ENCODE measurements around the gene DGKD.

Gene DGKD

DNA sequence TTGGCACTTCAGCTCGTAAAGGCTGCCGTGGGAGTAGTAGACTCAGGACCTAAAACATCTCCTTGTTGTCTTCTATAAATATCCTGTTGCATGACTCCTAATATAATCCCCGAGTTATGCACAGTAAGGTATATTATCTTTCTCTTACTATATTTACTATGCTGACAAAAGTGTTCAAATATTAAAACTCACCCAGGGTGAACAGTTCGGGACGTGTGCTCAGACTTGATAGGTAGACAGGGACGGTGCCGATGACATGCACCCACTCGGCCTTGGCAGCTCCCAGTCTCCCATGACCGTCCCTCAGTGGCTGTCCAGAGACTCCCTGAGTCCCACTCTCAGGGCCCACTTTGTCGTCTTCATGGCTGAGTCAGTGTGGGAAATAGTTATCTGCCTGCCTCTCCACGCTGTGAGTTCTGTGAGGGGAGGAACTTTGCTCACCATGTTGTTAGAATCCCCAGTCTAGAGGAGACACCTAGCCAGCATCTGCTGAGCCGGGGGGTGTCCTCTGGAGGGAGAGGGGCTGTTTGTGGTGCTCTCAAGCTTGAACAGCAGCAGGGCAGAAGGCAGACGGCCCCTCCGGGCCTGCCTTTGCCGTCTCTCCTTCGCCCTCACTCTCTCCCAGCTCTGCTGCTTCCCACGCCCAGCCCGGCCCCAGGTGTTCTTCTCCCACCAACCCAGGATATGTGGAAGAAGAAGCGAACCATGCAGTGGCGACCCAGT, 75.0 kb downstream of the DGKD start:
- no peak for DNase-seq

DNA sequence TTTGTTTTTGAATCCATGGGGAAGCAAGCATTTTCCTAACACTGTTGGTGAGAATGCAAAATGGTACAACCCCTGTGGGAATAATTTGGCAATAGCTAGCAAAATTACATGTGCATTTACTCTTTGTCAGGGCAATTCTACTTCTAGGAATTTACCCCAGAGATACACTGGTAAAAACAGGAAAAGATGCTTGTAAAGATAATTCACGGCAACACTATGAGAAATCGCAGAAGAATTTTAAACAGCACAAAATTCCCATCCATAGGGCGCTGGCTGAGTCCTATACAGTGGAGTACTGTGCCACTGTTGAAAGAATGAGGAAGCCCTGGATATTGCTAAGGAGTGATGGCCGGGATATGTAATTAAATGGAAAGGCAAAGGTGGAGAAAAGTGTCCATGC, 75.8 kb downstream of the DGKD start:
- no peak for DNase-seq

DNA sequence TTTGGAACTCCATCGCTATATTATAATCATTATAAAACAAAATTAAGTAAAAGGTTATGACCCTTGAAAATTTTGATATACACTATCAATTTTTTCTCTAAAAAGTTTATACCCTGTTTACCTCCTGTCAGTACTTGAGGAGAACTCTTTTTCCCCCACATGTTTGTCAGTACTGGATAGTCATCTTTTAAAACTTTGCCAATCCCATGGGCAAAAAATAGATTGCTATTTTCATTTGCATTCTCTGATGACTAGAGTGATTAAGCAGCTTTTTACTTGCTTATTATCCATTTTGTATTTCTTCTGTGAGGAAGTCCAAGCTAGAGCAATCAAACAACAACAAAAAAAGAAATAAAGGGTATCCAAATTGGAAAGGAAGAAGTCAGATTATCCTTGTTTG, 76.4 kb downstream of the DGKD start:
- no peak for DNase-seq

DNA sequence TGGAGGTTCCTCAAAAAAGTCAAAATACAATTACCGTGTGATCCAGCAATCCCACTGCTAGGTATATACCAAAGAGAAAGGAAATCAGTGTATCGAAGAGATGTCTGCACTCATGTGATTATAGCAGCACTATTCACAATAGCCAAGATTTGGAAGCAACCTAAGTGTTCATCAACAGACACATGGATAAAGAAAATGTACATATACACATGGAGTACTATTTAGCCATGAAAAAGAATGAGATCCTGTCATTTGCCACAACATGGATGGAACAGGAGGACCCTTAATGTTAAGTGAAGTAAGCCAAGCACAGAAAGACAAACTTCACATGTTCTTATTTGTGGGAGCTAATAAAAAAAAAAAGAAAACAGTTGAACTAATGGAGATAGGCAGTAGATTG, 78.7 kb downstream of the DGKD start:
- DNase-seq: no peak

DNA sequence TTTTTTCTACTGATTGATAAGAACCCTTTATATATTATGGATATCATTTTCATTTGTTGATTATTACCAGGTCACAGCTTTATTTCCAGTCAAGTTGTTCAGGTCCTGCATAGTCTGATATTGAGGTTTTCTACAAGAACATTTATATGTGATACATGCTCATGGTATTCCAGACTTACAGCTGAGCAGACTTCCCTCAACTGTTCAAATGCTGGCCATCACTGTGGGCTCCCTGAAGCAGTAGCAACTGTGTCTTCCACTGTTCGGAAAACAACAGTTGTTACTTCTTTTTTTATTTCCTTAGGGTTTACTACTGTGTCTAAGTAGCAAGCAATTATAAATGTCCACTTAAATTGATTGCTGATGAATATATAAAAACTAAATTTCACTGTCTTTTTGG, 79.5 kb downstream of the DGKD start:
- no peak for DNase-seq

DNA sequence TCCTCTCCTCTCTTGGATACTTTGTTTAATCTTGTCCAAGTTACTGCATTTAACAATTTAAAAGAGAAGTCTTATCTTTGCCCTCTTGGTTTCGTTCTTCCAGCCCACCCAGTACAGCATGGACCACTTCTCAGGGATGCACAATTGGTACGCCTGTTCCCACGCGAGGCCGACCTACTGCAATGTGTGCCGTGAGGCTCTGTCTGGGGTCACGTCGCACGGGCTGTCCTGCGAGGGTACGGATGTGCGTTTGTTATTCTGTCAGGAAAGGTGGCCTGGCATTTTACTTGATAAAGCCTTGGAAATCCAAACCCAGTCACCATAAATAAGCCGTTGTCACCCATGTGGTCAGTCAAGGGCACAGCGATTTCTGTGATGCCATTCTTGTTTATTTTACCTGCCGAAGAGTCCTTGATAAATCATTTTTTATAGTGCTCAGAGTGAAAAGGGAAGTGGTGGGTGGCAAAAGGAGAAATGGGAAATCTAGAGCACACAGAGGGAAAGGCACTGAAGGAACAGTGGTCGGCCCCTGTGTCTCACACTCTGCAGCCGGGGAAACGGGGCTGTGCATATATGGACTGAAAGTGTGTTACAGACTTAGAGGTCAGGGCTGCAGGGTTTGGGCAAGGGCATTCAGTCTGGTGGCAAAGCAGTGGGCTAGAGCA, 80.5 kb downstream of the DGKD start:
- no peak for DNase-seq

DNA sequence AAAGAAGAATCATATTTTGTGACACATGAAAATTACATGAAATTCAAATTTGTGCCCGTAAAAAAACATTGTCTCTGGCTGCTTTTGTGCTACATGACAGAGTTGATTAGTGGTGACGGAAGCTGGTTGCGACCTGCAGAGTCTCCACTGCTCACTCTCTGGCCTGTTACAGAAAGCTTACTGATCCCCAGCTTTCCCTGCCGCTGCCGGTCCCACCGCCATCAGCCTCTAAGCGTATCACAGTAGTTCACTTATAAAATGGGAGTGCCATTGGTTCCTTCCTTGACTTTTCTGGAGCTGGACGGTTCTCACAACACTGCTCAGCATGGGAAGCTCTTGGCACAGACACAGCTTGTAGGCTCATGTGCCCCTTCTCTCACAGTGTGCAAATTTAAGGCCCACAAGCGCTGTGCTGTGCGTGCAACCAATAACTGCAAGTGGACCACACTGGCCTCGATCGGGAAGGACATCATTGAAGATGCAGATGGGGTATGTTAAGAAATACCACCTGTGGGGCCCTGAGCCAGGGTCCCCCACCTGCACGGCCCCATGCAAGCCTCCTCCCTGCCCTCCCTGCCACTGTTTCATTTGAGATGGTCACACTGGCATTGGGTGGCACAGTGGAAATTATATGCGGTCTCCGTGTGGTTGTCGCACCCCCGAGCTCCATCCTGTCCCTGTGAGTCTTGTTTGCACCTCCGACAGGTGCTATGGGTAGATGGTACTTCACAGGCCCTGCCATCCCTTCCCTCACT, 81.3 kb downstream of the DGKD start:
- DNase-seq: no peak

DNA sequence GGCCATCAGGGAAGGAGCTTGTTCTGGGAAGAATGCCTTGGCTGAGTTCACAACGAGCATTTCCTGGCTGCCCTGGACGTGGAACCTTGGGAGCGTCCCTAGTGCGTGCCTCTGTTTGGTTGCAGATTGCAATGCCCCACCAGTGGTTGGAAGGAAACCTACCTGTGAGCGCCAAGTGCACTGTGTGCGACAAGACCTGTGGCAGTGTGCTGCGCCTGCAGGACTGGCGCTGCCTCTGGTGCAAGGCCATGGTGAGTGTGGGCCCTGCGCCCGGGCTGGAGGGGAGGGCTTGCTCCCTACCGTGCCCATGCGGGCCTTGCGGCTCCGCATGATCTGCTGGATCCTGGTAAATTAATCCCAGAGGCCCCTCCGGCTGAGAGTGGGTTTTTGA, 81.9 kb downstream of the DGKD start:
- no peak for DNase-seq

DNA sequence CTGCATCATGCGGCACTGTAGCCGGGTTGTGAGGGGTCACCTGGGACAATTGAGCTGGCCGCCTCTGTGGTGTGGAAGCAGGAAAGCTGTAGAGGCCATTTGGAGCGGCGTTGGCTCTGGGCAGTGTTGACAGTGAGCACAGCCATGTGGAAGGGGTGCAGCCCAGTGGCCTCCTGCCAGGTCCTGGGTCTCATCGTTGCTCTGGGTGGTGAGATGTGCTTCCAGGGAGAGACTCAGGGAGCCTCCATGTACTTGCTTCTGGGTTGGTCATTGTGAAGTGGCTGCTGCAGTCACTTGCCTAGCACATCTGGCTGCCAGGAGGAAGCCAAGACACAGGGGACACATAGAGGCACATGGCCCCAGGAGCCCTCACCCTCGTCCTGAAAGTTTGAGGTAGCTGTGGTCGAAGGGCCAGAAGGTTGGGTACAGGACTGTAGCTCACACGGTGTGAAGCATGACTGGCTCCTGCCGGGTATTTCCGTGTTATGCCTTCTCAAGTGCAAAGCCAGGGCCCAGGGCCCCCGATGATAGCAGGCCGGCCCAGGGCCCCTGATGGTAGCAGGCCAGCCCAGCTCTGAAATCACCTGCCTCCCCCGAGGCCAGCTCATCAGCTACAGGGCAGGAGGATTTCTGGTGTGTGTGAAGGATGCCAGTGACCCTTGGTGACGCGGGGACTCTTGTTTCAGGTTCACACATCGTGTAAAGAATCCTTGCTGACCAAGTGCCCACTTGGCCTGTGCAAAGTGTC, 82.6 kb downstream of the DGKD start:
- no peak for DNase-seq

DNA sequence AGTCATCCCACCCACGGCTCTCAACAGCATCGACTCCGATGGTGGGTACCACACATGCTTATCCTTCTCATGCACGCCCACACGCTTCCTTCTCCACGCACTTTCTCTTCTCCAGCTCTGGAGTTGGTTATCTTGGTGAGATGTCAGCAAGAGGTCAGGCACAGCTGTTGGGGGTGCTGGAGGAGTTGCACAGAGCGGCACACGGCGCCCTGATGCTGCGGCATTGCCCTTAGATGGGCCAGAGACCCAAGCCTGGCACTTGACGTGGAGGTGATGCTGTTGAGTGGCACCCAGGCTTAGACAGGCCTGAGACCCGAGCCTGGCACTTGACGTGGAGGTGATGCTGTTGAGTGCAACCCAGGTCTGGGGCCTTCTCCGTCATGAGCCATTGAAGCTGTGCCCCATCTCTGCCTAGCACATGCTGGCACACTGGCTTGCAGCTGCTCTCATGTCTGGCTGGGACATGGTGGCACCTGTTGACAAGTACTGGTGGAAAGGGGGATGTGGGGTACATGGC, 83.2 kb downstream of the DGKD start:
- no peak for DNase-seq

DNA sequence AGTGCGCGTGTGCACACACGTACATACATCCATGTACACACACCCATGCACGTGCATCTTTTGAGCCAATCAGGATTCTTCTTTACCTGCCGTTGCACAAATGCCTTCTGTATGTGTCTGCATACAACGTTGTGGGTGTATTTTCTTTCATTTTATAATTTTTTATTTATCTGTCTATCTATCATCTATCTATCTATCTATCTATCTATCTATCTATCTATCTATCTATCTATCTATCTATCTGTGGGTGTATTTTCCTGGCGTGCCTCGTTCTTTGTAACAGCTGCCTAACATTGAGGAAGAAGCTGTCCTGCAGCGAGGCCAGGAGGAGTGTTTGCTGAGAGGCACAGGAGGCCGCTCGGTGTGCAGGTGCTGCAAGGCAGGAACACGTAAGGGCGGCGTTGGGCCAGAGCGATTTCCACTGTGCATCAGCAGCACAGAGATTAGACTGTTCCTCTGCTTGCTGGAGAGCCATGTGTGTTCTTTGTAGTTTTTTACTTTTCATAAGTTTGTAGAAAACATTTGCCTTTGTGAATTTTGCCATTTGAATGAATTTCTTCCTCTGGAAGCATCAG, 84.4 kb downstream of the DGKD start:
- no peak for DNase-seq

DNA sequence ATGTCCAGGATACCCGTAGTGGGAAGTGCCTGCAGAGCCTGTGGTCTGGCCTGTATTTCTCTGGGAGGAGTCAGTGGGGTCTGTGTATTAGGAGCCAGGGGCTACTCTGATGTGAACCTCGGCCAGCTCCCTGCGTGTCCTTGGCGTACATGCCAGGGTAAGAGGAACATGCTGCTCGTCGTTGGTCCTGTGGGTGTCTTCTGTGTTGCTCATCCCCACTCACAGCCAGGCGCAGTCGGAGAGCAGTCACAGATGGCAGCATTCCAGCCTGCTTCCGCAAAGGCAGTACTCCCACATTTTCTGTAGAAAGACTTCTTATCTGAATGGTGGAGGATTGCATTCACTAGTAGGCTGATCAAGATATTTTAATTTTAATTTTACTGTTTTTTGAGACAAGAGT, 84.9 kb downstream of the DGKD start:
- no peak for DNase-seq

DNA sequence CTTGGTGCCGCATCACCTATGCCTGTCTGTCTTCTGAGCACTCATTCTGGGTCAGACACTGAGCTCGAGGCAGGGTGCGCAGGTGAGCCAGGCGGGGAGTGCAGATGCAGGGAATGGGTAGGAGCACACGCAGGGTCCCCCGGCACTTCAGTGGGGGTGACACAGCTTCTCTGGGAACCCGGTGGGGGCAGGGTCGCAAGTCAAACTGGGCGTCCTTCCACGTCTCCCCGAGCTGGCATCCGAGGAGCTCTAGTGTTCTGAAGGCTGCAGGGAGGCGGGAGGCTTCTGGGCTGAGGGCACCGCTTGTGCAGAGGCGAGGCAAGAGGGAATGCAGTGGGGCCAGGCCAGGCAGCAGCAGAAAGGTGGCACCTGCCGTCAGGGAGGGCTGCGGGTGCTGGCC, 86.0 kb downstream of the DGKD start:
- DNase-seq: no peak

DNA sequence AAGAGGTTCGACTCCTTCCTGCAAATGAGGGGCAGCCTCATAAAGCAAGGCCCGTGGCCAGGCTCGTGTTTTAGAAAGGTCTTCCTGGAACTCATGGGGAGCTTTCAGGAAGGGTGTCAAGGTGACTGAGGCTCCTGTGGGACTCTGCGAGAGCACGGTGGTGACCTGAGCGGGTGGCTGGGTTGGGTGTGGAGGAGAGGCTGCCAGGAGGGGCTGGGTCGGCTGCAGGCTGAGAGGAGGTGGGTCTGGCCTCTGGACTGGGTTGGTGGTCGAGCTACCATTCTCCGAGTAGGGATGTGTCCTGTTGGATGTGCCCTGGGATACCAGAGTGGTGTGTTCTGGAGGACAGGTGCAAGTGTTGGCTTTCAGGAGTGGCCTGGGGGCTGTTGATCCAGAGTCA, 86.4 kb downstream of the DGKD start:
- no peak for DNase-seq

DNA sequence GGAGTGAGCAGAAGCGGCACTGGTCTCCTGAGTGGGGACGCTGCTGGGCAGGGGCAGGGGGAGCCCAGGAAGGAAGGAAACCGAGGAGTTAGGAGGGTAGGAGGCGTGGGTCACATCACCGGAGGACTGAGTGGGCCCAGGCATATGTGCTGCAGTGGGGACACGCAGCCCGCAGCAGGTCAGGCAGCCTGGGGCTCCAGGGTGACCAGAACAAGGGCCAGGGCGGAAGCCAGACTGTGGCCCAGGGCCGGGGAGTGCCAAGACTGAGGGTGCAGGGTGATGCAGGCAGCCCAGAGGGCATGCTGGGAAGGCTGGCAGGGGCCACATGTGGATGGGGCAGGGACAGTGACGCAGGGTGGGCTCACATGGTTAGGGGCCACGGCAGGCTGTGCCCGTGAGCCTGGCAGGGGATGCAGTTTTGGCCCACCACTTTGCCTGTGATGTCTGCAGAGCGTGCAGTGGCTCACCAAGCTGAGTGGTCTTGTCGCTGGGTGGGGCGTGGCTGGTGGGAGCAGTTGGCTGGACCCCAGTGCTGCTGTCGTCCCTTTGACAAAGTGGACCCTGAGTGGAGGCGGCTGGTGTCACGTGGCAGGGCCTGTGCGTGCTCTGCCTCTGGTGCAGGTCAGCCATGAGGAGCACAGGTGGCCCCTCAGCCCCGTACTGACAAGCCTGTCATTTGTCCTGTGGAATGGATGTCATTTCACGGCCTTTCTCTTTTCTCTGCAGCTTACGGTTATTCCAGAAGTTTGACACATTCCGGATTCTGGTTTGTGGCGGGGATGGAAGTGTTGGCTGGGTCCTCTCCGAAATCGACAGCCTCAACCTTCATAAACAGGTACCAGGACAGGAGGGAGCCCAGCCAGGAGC, 87.1 kb downstream of the DGKD start:
- DNase-seq: no peak

DNA sequence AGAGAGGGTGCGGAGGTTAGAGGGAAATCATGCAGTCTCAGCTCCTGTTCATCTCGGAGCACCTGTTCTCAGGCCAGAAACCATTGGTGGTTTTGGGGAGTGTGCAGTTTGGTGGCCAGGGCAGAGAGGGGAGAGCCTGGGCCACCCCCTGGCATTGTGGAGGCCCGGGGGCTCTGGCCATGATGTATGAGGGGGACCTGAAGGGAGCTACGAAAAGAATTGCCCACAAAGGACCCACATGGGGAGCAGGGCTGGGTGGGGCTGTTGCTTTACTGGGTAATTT, 87.7 kb downstream of the DGKD start:
- DNase-seq: no peak

DNA sequence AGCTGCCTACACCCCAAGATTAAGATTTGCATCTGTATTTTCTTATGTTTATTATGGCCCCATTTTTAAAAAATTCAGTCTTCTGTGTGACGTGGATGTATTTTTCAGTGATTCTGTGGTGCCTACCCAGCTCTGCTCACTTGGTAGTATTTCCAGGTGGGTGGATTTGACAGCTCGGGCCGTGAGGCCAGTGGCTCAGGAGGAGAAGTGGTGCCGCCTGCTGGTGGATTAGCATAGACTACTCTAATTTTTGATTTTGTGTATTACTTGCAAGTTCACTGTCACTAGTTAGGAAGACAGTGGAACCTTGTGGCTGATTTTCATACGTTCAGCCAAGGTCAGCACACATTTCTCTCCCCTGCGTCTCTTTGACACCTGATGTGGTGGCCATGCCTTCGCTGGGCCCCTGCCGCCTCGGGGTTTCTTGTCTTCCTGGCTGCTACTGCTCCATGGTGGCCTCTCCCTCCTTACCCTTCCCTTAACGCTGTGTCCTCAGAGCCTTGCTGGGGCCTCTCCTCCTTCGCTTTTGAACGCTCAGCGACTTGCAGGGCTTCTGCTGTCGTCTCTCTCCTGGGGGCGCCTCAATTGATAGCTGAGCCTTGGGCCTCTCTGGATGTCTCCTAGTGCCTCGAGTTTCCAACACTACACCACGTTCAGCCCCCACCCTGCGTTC, 89.4 kb downstream of the DGKD start:
- no peak for DNase-seq

DNA sequence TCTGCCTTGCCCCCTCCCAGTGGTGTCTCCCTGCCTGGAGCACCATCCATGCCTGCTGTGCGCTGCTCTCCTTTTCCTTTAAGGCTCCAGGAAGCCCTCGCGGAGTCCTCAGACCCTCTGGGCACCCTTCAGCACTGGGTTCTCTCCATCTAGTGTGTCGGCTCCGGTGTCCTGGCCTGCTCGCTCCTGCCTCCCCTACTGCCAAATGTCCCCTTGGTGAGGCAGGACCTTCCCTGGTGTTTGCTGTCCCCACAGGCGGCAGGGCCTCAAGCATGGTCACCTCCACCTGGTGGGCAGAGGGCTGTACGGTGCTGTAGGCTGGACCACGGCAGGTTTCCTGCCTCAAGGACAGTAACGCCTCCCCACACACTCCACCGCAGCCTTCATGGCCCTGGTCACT, 90.2 kb downstream of the DGKD start:
- no peak for DNase-seq

DNA sequence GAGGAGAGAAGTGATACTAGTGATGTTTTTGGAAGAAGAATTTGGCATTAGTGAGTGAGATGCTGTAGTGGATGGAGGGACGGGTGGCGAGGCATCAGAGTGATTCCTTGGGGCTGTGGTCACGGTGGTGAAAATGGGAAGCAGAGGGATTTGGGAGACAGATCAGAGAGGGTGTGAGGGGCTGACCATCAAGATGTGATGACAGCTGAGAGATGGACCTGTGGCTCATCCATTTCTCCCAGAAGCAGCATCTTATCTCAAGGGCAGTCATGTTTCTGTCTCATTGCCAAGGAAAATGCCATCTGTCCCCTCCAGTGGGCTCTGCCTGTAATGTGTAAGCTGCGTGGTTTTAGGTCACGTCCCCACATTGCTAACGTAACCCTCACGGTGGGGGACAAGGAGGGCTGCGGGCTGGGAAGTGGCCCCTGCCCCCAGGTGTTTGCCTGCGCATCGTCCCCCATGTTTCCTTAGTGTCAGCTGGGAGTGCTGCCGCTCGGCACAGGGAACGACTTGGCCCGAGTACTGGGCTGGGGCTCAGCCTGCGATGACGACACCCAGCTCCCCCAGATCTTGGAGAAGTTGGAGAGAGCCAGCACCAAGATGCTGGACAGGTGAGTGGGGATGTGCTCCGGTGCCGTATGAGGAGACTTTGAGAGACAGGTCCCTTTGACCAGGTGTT, 91.0 kb downstream of the DGKD start:
- DNase-seq: no peak

DNA sequence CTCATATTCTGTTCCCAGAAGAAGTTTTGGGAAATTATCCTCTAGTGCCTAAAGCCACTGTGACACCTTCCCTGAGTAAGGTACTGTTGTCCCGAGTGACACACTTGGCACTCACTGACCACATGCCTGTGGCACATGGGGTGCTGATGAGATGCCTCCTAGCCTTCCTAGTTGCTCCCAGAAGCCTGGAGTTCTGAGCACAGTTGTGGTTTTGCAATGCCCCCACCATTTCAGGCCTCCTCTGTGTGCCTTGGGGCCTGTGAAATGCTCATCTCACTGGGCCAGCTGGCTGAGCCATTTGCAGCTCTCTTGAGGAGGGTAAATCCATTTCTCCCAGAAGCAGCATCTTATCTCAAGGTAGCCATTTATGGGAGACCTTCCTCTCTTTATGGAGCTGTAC, 91.8 kb downstream of the DGKD start:
- DNase-seq: no peak
